Astrocyte of the cerebellum (primary cell): ENCODE measurements around the gene CPTP.

Source experiments
- DNase-seq: peaks from one replicate; pipeline ENCODE4 v3.0.0-alpha.2; 2011; ENCODE audit warnings: low read depth
- H3K4me3 ChIP-seq: 2 replicates; pipeline ENCODE4 v1.5.1; 2011; ENCODE audit warnings: mild to moderate bottlenecking, low read depth, low read length, moderate library complexity
- CTCF ChIP-seq: IDR thresholded peaks from 2 replicates; pipeline ENCODE4 v1.5.1; 2012; ENCODE audit warnings: low read length, low read depth, moderate library complexity, mild to moderate bottlenecking; ENCODE audit errors: missing control alignments
- in situ Hi-C: cut with HindIII; loops from 2 replicates; pipeline ENCODE4 v1.10.0; 2017; ENCODE audit warnings: low sequenced_read_pairs

Gene CPTP

GRCh38 chr1:1296070-1297061 lies 28.2 kb upstream of the CPTP start:
- H3K4me3 ChIP-seq, result no peak overlapping the region
- TF ChIP-seq CTCF, result no peak
- in situ Hi-C loops, result loop anchor here (25.0 kb wide), 1 partner anchor 159 kb away; no protein-coding TSS in a partner anchor
- no peak for DNase-seq

- in situ Hi-C loops, result loop anchor here (25.0 kb wide), 1 partner anchor 161 kb away; no protein-coding TSS in a partner anchor
- TF ChIP-seq CTCF, result no peak
- H3K4me3 ChIP-seq, result no peak overlapping the region
- no peak for DNase-seq
Measured at GRCh38 chr1:1297802-1298424, 26.7 kb upstream of the CPTP start.

GRCh38 chr1:1298861-1299685 lies 25.5 kb upstream of the CPTP start:
- DNase-seq, result no peak
- H3K4me3 ChIP-seq, result no peak overlapping the region
- in situ Hi-C loops, result loop anchor here (25.0 kb wide), 1 partner anchor 162 kb away; no protein-coding TSS in a partner anchor
- TF ChIP-seq CTCF, result no peak

- TF ChIP-seq CTCF, result peak; percentile 49
- H3K4me3 ChIP-seq, result no peak overlapping the region
- DNase-seq, result no peak
- in situ Hi-C loops, result loop anchor here (25.0 kb wide), 1 partner anchor 163 kb away; no protein-coding TSS in a partner anchor
Measured at GRCh38 chr1:1299686-1300351, 24.8 kb upstream of the CPTP start.

GRCh38 chr1:1300352-1300739 lies 24.3 kb upstream of the CPTP start:
- no peak for DNase-seq
- in situ Hi-C loops, result no loop called here
- H3K4me3 ChIP-seq, result no peak overlapping the region
- TF ChIP-seq CTCF, result no peak
